Mesendoderm (in vitro differentiated cells): Measurements from ENCODE around the gene KRT73.

Experiments
- DNase-seq: peaks from one replicate; pipeline ENCODE4 v3.0.0; 2013
- H2AK5ac ChIP-seq: 2 replicates; pipeline ENCODE4 v1.6.1; 2013; ENCODE audit warnings: low read length, inconsistent platforms
- H2BK120ac ChIP-seq: 2 replicates; pipeline ENCODE4 v1.6.1; 2013; ENCODE audit warnings: low read depth, mild to moderate bottlenecking, low read length, moderate library complexity, mixed read lengths
- H2BK15ac ChIP-seq: replicated peaks from 2 replicates; pipeline ENCODE4 v1.6.1; 2013; ENCODE audit warnings: low read depth, mild to moderate bottlenecking, moderate library complexity
- H2BK5ac ChIP-seq: 2 replicates; pipeline ENCODE4 v1.6.1; 2013; ENCODE audit warnings: low read length, inconsistent platforms
- H3K18ac ChIP-seq: 2 replicates; pipeline ENCODE4 v1.6.1; 2013; ENCODE audit warnings: mild to moderate bottlenecking, low read length, mixed read lengths
- H3K23ac ChIP-seq: one replicate; pipeline ENCODE4 v1.6.1; 2013; ENCODE audit warnings: low read length
- H3K27ac ChIP-seq: 2 replicates; pipeline ENCODE4 v1.5.1; 2013; ENCODE audit warnings: low read depth, mild to moderate bottlenecking, inconsistent platforms, low read length, moderate library complexity
- H3K27me3 ChIP-seq: 2 replicates; pipeline ENCODE4 v1.6.1; 2013; ENCODE audit warnings: low read length, control low read depth, mild to moderate bottlenecking, inconsistent platforms; ENCODE audit not compliant: insufficient read depth, poor library complexity
- H3K36me3 ChIP-seq: 2 replicates; pipeline ENCODE4 v1.6.1; 2013; ENCODE audit warnings: low read length, inconsistent platforms; ENCODE audit not compliant: control insufficient read depth, insufficient read depth
- H3K4ac ChIP-seq: one replicate; pipeline ENCODE4 v1.6.1; 2013; ENCODE audit warnings: low read depth, mild to moderate bottlenecking, low read length, moderate library complexity
- H3K4me1 ChIP-seq: 2 replicates; pipeline ENCODE4 v1.6.1; 2013; ENCODE audit warnings: low read depth, low read length, inconsistent platforms; ENCODE audit not compliant: control insufficient read depth
- H3K4me2 ChIP-seq: 2 replicates; pipeline ENCODE4 v1.6.1; 2013; ENCODE audit warnings: low read length
- H3K4me3 ChIP-seq: 2 replicates; pipeline ENCODE4 v1.5.1; 2013; ENCODE audit warnings: mild to moderate bottlenecking, low read length
- H3K56ac ChIP-seq: one replicate; pipeline ENCODE4 v1.6.1; 2013; ENCODE audit warnings: low read length
- H3K79me1 ChIP-seq: 2 replicates; pipeline ENCODE4 v1.6.1; 2013; ENCODE audit warnings: low read length, inconsistent platforms
- H3K79me2 ChIP-seq: 2 replicates; pipeline ENCODE4 v1.6.1; 2013; ENCODE audit warnings: mild to moderate bottlenecking, low read length; ENCODE audit not compliant: control insufficient read depth, insufficient read depth
- H3K9ac ChIP-seq: 2 replicates; pipeline ENCODE4 v1.6.1; 2013; ENCODE audit warnings: low read length, inconsistent platforms
- H4K5ac ChIP-seq: one replicate; pipeline ENCODE4 v1.6.1; 2013; ENCODE audit warnings: low read length
- H4K8ac ChIP-seq: one replicate; pipeline ENCODE4 v1.6.1; 2013; ENCODE audit warnings: low read depth, mild to moderate bottlenecking, control low read depth, low read length, moderate library complexity
- WGBS: extraction: QIAGEN DNeasy Blood & Tissue Kit; methylation state at CpG from one replicate; pipeline ENCODE4 v1.1.7; 2013; ENCODE audit warnings: low lambda C conversion rate, missing lambda C conversion rate; ENCODE audit not compliant: insufficient coverage; ENCODE audit errors: extremely low coverage; 5-methylcytosine and 5-hydroxymethylcytosine counted together

Gene KRT73

GRCh38 chr12:52650520-52651081 is 32.2 kb upstream of the KRT73 start:
- Histone ChIP-seq H3K4me3 (no peak overlapping the region), H3K18ac (no peak overlapping the region), H3K4me2 (no peak overlapping the region), H3K36me3 (no peaks in the 10 kb centered on the region), H3K23ac (no peak overlapping the region), H4K8ac (no peak overlapping the region), H3K4ac (no peak overlapping the region), H3K27me3 (no peaks in the 10 kb centered on the region), H3K27ac (no peak overlapping the region), H2AK5ac (no peak overlapping the region), H4K5ac (no peak overlapping the region), H3K56ac (no peak overlapping the region), H3K9ac (no peak overlapping the region), H2BK5ac (no peak overlapping the region), H2BK15ac (no peak overlapping the region), H3K79me2 (no peaks in the 10 kb centered on the region), H2BK120ac (no peak overlapping the region), H3K79me1 (no peaks in the 10 kb centered on the region), H3K4me1 (no peaks in the 10 kb centered on the region)
- no peak for DNase-seq
- no CpG with 5 or more reads among the region's 12 CpGs for WGBS

DNA sequence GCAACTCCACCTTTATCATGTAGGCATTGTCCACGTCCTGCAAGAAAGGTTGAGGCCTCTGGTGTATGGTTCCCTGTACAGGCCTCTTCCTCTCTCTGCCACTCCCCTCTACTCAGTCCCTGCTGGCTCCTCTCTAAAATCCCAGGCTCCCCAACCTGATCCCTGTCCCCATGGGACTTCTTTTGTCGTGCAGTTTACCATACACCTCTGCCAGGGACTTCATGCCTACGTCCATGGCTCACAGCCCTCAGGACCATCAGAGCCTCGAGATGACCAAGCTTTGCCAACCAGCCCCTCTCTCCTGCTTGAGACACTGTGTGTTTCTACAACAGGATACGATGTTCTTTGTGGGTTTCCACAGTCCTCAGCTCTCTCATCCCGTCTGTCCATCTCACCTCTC is 30.7 kb upstream of the KRT73 start:
- Histone ChIP-seq H3K36me3 (no peaks in the 10 kb centered on the region), H3K27me3 (no peaks in the 10 kb centered on the region), H2BK5ac (no peak overlapping the region), H3K9ac (no peak overlapping the region), H3K4ac (no peak overlapping the region), H3K27ac (no peak overlapping the region), H2BK120ac (no peak overlapping the region), H2BK15ac (no peak overlapping the region), H3K4me1 (no peaks in the 10 kb centered on the region), H4K5ac (no peak overlapping the region), H3K4me2 (no peak overlapping the region), H3K4me3 (no peak overlapping the region), H3K23ac (no peak overlapping the region), H2AK5ac (no peak overlapping the region), H3K18ac (no peak overlapping the region), H3K79me1 (no peaks in the 10 kb centered on the region), H4K8ac (no peak overlapping the region), H3K56ac (no peak overlapping the region), H3K79me2 (no peaks in the 10 kb centered on the region)
- DNase-seq, result no peak
- WGBS, result no CpG with 5 or more reads among the region's 6 CpGs

GRCh38 chr12:52648012-52648550 is 29.7 kb upstream of the KRT73 start:
- Histone ChIP-seq H3K79me1 (no peaks in the 10 kb centered on the region), H2BK15ac (no peak overlapping the region), H3K4ac (no peak overlapping the region), H3K23ac (no peak overlapping the region), H3K18ac (no peak overlapping the region), H2BK120ac (no peak overlapping the region), H3K4me2 (no peak overlapping the region), H4K8ac (no peak overlapping the region), H3K9ac (no peak overlapping the region), H3K4me1 (no peaks in the 10 kb centered on the region), H3K56ac (no peak overlapping the region), H2AK5ac (no peak overlapping the region), H3K27ac (no peak overlapping the region), H2BK5ac (no peak overlapping the region), H4K5ac (no peak overlapping the region), H3K36me3 (no peaks in the 10 kb centered on the region), H3K27me3 (no peaks in the 10 kb centered on the region), H3K79me2 (no peaks in the 10 kb centered on the region), H3K4me3 (no peak overlapping the region)
- WGBS, result no CpG with 5 or more reads among the region's 8 CpGs
- no peak for DNase-seq

GRCh38 chr12:52647601-52648000 is 29.2 kb upstream of the KRT73 start:
- no CpG with 5 or more reads among the region's 9 CpGs for WGBS
- no peak for DNase-seq

DNA sequence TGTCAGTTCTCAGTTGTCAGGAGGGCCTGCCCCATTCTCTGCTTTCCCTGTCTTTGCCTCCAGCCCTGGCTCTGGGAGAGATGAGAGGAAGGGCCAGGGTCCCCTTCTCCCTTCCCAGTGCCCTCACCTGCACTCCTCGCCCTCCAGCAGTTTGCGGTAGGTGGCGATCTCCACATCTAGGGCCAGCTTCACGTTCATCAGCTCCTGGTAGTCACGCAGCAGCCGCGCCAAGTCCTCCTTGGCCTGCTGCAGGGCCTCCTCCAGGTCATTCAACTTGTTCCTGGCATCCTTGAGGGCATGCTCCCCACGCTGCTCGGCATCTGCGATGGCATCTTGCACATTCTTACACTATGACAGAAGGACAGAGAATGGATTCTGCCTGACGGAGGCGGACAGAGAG is 28.3 kb upstream of the KRT73 start:
- no peaks in the 10 kb centered on the region for H3K4me1 ChIP-seq

More at GRCh38 chr12:52647601-52648000, 29.2 kb upstream of the KRT73 start:
- Histone ChIP-seq H3K79me2 (no peaks in the 10 kb centered on the region), H2AK5ac (no peak overlapping the region), H3K27ac (no peak overlapping the region), H3K56ac (no peak overlapping the region), H2BK15ac (no peak overlapping the region), H3K4me1 (no peaks in the 10 kb centered on the region), H3K36me3 (no peaks in the 10 kb centered on the region), H2BK120ac (no peak overlapping the region), H3K79me1 (no peaks in the 10 kb centered on the region), H3K9ac (no peak overlapping the region), H3K27me3 (no peaks in the 10 kb centered on the region), H3K23ac (no peak overlapping the region), H4K8ac (no peak overlapping the region), H3K18ac (no peak overlapping the region), H2BK5ac (no peak overlapping the region), H4K5ac (no peak overlapping the region), H3K4ac (no peak overlapping the region), H3K4me2 (no peak overlapping the region), H3K4me3 (no peak overlapping the region)

DNA sequence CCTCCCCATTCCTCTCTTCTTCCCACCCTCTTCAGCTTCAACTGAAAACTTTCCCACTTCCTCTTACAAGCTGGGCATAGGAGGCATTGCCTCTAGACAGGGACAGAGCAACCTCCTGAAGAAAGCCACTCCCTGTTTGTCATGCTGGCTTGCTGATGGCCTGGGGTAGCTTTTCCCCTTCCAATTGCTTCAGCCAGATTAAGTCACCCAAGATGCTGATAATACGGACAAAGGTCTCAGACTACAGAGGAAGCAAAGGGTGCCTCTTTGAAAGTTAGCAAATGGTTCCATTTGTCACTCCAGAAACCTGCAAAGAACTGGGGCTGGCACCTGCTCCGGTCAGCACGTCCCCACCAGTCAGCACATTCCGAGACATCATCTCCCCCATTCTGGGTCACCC is 27.6 kb upstream of the KRT73 start:
- Histone ChIP-seq H3K18ac (no peak overlapping the region), H3K4me3 (no peak overlapping the region), H3K79me2 (no peaks in the 10 kb centered on the region), H3K4me1 (no peaks in the 10 kb centered on the region), H3K27ac (no peak overlapping the region), H4K8ac (no peak overlapping the region), H3K36me3 (no peaks in the 10 kb centered on the region), H3K9ac (no peak overlapping the region), H2BK5ac (no peak overlapping the region), H2AK5ac (no peak overlapping the region), H3K27me3 (no peaks in the 10 kb centered on the region), H3K4me2 (no peak overlapping the region), H3K56ac (no peak overlapping the region), H3K79me1 (no peaks in the 10 kb centered on the region), H3K23ac (no peak overlapping the region), H2BK120ac (no peak overlapping the region), H3K4ac (no peak overlapping the region), H4K5ac (no peak overlapping the region), H2BK15ac (no peak overlapping the region)
- WGBS, result no CpG with 5 or more reads among the region's 4 CpGs
- DNase-seq, result peak; percentile 7

More for the DNA sequence above, 28.3 kb upstream of the KRT73 start:
- no CpG with 5 or more reads among the region's 12 CpGs for WGBS
- no peak overlapping the region for H3K18ac ChIP-seq
- no peak overlapping the region for H3K56ac ChIP-seq
- H3K27me3 ChIP-seq, result no peaks in the 10 kb centered on the region
- no peak overlapping the region for H3K9ac ChIP-seq
- H2BK15ac ChIP-seq, result no peak overlapping the region
- H4K8ac ChIP-seq, result no peak overlapping the region
- no peak overlapping the region for H2BK120ac ChIP-seq
- H2BK5ac ChIP-seq, result no peak overlapping the region
- no peak overlapping the region for H3K4me2 ChIP-seq
- no peak overlapping the region for H2AK5ac ChIP-seq
- no peak overlapping the region for H3K23ac ChIP-seq
- H3K79me1 ChIP-seq, result no peaks in the 10 kb centered on the region
- H3K79me2 ChIP-seq, result no peaks in the 10 kb centered on the region
- no peak overlapping the region for H3K4ac ChIP-seq
- no peak overlapping the region for H3K27ac ChIP-seq
- no peak overlapping the region for H3K4me3 ChIP-seq
- no peak for DNase-seq
- H4K5ac ChIP-seq, result no peak overlapping the region
- H3K36me3 ChIP-seq, result no peaks in the 10 kb centered on the region
